ENCODE results near the gene STPG1.

DNA sequence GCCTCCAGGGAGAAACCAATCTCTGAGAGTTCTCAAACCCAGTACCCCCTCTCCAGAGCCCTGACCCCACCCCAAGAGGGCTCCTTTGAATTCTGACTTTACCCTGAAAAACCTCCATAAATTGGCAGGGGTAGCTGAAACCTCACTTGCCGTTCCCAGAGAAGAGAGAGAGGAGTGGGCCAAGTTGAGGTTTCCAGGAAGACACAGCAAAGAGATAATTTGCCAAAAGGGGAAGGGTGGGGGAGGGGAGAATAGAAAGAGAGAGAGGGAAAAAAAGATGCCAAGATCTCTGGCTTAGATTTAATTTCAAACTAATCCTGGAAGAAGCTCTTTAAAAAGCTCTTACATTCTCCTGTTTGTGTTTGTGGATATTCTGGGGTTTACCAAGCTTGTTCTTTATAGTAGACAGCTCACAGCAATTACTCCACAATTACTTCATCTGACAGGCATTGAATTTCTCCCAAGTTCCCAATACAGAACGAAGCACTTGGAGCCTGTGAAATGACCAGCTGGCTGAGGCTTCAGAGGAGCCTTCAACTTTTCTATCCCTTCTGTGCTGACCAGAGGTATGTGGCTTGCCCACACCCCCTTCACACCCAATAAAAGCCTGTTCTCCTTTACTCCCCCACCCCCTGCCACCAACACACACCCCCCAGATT lies 95.5 kb downstream of the STPG1 start:
- TF ChIP-seq, protein P1, sequence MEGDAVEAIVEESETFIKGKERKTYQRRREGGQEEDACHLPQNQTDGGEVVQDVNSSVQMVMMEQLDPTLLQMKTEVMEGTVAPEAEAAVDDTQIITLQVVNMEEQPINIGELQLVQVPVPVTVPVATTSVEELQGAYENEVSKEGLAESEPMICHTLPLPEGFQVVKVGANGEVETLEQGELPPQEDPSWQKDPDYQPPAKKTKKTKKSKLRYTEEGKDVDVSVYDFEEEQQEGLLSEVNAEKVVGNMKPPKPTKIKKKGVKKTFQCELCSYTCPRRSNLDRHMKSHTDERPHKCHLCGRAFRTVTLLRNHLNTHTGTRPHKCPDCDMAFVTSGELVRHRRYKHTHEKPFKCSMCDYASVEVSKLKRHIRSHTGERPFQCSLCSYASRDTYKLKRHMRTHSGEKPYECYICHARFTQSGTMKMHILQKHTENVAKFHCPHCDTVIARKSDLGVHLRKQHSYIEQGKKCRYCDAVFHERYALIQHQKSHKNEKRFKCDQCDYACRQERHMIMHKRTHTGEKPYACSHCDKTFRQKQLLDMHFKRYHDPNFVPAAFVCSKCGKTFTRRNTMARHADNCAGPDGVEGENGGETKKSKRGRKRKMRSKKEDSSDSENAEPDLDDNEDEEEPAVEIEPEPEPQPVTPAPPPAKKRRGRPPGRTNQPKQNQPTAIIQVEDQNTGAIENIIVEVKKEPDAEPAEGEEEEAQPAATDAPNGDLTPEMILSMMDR (IDR thresholded peaks at IDR 0.05), result no peak
- TF ChIP-seq ZFX (IDR thresholded peaks at IDR 0.05; ENCODE audit: borderline replicate concordance), result no peak
